Stimulated activated naive CD8-positive, alpha-beta T cell treated with anti-CD3 and anti-CD28 coated beads, Interleukin-15, amount 100 ng/mL, for 72 hours (primary cell): Measurements from ENCODE around the gene EXT2.

Experiments used
- ATAC-seq: fragments of 150-1000 bp; cut with Tn5 transposase; 2 replicates; pipeline ENCODE4 v1.10.0; 2021; ENCODE audit warnings: mild to moderate bottlenecking, moderate library complexity
- DNase-seq, 2 donors: peaks; one replicate each; pipeline ENCODE4 v3.0.0; 2021 to 2022
- H3K27ac Mint-ChIP-seq, 2 donors: one replicate each; pipeline ENCODE4 v1.8.0; 2022; ENCODE audit warnings: mild to moderate bottlenecking in 2 of 2, mixed read lengths in 2 of 2, moderate library complexity in 2 of 2
- H3K27me3 Mint-ChIP-seq: one replicate; pipeline ENCODE4 v1.8.0; 2022; ENCODE audit warnings: mixed read lengths
- H3K4me1 Mint-ChIP-seq: one replicate; pipeline ENCODE4 v1.8.0; 2022; ENCODE audit warnings: mild to moderate bottlenecking, mixed read lengths
- H3K4me3 Mint-ChIP-seq, 2 donors: one replicate each; pipeline ENCODE4 v1.8.0; 2022; ENCODE audit warnings: mild to moderate bottlenecking in 2 of 2, mixed read lengths in 2 of 2, moderate library complexity in 1 of 2
- H3K9me3 Mint-ChIP-seq, 2 donors: one replicate each; pipeline ENCODE4 v1.8.0; 2022; ENCODE audit warnings: mixed read lengths in 2 of 2

The EXT2 gene

DNA sequence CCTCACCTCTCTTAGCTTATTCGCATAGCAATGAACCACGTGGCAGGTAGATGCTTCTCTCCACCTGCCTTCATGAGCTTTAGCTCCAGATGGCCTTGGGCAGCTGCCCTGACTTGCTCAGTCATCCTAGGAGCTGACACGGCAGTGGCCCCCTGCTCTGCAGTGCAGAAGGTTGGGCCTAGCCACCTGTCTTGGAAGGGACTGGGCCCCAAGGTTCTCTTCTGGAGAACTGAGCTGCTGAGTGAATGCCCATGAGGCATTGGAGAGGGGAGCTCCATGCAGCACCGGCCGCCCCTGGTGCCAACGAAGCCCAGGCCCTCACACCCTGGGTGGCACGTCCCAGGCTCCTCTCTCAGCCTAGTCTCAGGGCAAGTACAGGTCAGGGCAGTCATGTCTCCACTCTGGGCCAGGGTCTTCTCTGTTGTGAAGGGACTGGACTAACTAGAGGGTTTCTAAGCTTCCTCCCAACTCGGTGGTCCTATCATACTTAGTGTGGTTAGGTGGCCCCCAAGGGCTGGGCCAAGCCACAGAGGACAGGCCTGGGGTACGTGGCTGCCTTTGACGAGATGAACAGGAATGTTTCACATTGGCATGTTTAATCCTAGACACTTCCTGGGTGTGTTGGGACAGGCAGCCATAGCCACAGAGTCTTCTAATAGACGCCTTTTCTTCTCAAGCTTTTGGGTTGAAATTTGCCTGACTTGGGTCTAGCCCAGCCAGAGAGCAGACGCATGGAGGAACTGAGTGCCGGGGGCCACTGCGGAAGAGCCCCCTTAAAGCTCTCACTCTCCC is 166.5 kb downstream of the EXT2 start:
- peaks cover 7% of the 10 kb centered on the region for H3K27me3 Mint-ChIP-seq

GRCh38 chr11:44263738-44264437 is 168.4 kb downstream of the EXT2 start:
- Mint-ChIP-seq H3K9me3 (no peaks in the 10 kb centered on the region), H3K4me3 (no peak overlapping the region), H3K27ac (no peak overlapping the region), H3K4me1 (peaks cover 4% of the 10 kb centered on the region), H3K27me3 (peaks cover 7% of the 10 kb centered on the region)
- no peak for ATAC-seq
- no peak for DNase-seq

More for the DNA sequence above, 166.5 kb downstream of the EXT2 start:
- Mint-ChIP-seq H3K27ac (no peak overlapping the region), H3K9me3 (no peaks in the 10 kb centered on the region), H3K4me1 (peaks cover 15% of the 10 kb centered on the region), H3K4me3 (no peak overlapping the region)
- ATAC-seq (no peak), DNase-seq (no peak)

DNA sequence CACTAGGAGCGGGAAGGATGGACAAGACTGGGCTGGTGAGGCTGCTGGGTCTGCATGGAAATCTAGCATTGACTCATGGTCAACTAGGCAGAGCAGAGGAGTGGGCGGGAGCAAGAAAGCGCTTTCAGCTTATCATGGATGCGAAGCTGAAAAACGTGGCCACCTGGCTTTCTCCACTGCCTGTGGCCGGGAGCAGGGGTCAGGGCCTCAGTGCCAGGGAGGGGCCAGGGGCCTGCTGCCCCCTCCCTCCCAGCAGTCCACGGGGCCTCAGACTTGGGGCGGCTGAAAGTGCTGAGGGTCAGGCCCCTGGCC is 168.9 kb downstream of the EXT2 start:
- H3K4me3 Mint-ChIP-seq, result no peak overlapping the region
- H3K4me1 Mint-ChIP-seq, result no peaks in the 10 kb centered on the region
- no peak for DNase-seq
- no peaks in the 10 kb centered on the region for H3K9me3 Mint-ChIP-seq
- peaks cover 7% of the 10 kb centered on the region for H3K27me3 Mint-ChIP-seq
- peak overlapping the region in 1 of 2 donors; percentile 54 for H3K27ac Mint-ChIP-seq
- ATAC-seq, result no peak

DNA sequence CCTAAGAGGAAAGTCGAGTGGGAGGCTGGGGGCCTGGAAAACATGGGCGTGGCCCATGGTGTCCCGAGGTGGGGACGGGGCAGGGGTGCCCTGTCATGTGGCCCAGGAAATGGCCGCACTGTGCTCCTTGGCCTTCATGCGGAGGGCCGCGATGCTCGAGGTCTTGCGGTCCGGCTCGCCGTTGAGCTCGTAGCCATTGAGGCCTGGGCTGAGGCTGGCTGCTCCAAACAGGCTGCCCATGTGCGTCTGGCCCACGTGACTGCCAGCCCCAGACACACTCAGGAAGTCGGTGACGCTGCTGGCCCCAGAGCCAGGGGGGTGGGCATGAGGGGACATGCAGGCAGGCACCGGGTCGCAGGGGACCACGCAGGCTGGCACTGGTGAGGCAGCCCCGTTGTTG is 169.3 kb downstream of the EXT2 start:
- Mint-ChIP-seq H3K9me3 (no peaks in the 10 kb centered on the region), H3K4me1 (no peaks in the 10 kb centered on the region), H3K4me3 (no peak overlapping the region), H3K27ac (peak overlapping the region in 1 of 2 donors; percentile 54), H3K27me3 (peaks cover 7% of the 10 kb centered on the region)
- DNase-seq (no peak), ATAC-seq (peak; percentile 13)

GRCh38 chr11:44266056-44266780 is 170.7 kb downstream of the EXT2 start:
- H3K4me3 Mint-ChIP-seq, result no peak overlapping the region
- DNase-seq (no peak), ATAC-seq (no peak)
- H3K27ac Mint-ChIP-seq, result peak overlapping the region; percentile 16 to 39
- H3K9me3 Mint-ChIP-seq, result no peaks in the 10 kb centered on the region
- no peaks in the 10 kb centered on the region for H3K4me1 Mint-ChIP-seq
- H3K27me3 Mint-ChIP-seq, result peaks cover 7% of the 10 kb centered on the region

DNA sequence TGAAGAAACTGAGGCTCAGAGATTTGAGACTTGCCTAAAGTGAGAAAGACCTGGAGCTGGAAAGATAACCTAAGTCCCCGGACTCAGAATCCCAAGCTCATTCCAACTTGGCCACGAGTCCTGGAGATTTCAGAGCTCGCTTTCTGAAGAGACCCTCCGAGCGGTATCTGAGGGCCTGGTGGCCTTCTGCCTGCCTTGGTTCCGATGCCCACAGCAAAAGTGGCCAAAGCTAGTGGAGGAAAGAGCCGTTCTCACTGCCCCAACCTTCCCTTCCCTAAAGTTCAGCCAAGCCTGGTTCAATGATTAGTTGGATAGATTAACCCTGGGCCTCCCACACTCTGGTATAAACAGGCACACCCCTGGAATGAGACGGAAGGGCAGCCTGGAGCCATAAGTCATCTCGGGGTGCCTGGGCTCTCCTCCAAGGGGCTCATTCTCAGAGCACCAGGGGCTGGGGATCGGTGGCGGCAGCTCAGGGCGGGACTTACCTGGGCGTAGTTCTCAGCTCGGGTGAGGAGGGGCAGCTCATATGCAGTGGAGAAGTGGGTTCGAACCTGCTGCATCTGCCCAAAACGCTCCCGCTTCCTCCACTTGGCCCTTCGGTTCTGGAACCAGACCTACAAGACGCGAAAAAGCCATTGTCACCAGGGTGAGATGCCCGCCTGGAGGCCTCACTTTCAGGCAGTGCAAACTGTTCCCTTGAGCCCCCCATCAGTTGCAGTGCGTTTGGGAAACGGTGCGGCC is 171.7 kb downstream of the EXT2 start:
- Mint-ChIP-seq H3K4me3 (no peak overlapping the region), H3K27ac (no peak overlapping the region), H3K4me1 (no peaks in the 10 kb centered on the region), H3K9me3 (no peaks in the 10 kb centered on the region), H3K27me3 (peaks cover 7% of the 10 kb centered on the region)
- DNase-seq (no peak), ATAC-seq (no peak)

- ATAC-seq (no peak), DNase-seq (no peak)
- H3K9me3 Mint-ChIP-seq, result no peaks in the 10 kb centered on the region
- H3K27ac Mint-ChIP-seq, result no peak overlapping the region
- no peaks in the 10 kb centered on the region for H3K4me1 Mint-ChIP-seq
- no peak overlapping the region for H3K4me3 Mint-ChIP-seq
- H3K27me3 Mint-ChIP-seq, result peaks cover 7% of the 10 kb centered on the region
Measured at GRCh38 chr11:44267750-44268613, 172.5 kb downstream of the EXT2 start.

GRCh38 chr11:44268614-44269080 is 173.2 kb downstream of the EXT2 start:
- no peak for DNase-seq
- no peak overlapping the region for H3K4me3 Mint-ChIP-seq
- H3K27ac Mint-ChIP-seq, result no peak overlapping the region
- H3K4me1 Mint-ChIP-seq, result no peaks in the 10 kb centered on the region
- ATAC-seq, result no peak
- peaks cover 7% of the 10 kb centered on the region for H3K27me3 Mint-ChIP-seq
- H3K9me3 Mint-ChIP-seq, result no peaks in the 10 kb centered on the region

GRCh38 chr11:44269369-44270351 is 174.2 kb downstream of the EXT2 start:
- no peaks in the 10 kb centered on the region for H3K4me1 Mint-ChIP-seq
- H3K27ac Mint-ChIP-seq, result peak overlapping the region in 1 of 2 donors; percentile 64
- peaks cover 7% of the 10 kb centered on the region for H3K27me3 Mint-ChIP-seq
- H3K4me3 Mint-ChIP-seq, result no peak overlapping the region
- ATAC-seq (no peak), DNase-seq (no peak)
- H3K9me3 Mint-ChIP-seq, result no peaks in the 10 kb centered on the region

- Mint-ChIP-seq H3K9me3 (no peaks in the 10 kb centered on the region), H3K27me3 (peaks cover 7% of the 10 kb centered on the region), H3K4me3 (no peak overlapping the region), H3K27ac (peak overlapping the region in 1 of 2 donors; percentile 64), H3K4me1 (no peaks in the 10 kb centered on the region)
- DNase-seq (no peak), ATAC-seq (no peak)
Measured at GRCh38 chr11:44270403-44271273, 175.2 kb downstream of the EXT2 start.

DNA sequence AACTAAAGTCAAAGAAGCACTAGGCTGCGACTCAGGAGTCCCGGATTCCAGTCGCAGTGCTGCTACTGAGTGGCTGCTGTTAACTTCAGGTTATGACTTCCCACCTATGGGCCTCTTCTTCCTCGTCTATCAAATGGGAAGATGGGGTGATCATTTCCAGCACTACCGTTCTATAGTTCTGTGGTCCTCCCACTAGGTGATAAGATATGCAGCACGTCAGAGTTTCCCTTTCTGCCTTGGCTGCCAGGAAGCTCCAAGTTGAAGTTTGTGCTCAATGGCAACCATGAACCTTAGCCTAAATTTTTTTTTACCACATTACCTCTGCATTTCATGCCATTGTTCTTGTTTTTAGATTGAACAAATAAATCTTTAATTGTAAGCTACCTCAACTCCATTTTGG is 175.8 kb downstream of the EXT2 start:
- ATAC-seq (no peak), DNase-seq (no peak)
- no peaks in the 10 kb centered on the region for H3K9me3 Mint-ChIP-seq
- H3K4me3 Mint-ChIP-seq, result no peak overlapping the region
- H3K27ac Mint-ChIP-seq, result no peak overlapping the region
- H3K27me3 Mint-ChIP-seq, result peaks cover 3% of the 10 kb centered on the region
- H3K4me1 Mint-ChIP-seq, result no peaks in the 10 kb centered on the region

- H3K9me3 Mint-ChIP-seq, result no peaks in the 10 kb centered on the region
- H3K27ac Mint-ChIP-seq, result no peak overlapping the region
- no peak for ATAC-seq
- no peak overlapping the region for H3K4me3 Mint-ChIP-seq
- no peak for DNase-seq
- H3K4me1 Mint-ChIP-seq, result no peaks in the 10 kb centered on the region
- H3K27me3 Mint-ChIP-seq, result no peaks in the 10 kb centered on the region
Measured at GRCh38 chr11:44274404-44274803, 178.9 kb downstream of the EXT2 start.

- no peaks in the 10 kb centered on the region for H3K9me3 Mint-ChIP-seq
- DNase-seq (no peak), ATAC-seq (no peak)
- H3K4me3 Mint-ChIP-seq, result no peak overlapping the region
- H3K4me1 Mint-ChIP-seq, result no peaks in the 10 kb centered on the region
- peaks cover 8% of the 10 kb centered on the region for H3K27me3 Mint-ChIP-seq
- H3K27ac Mint-ChIP-seq, result no peak overlapping the region
Measured at GRCh38 chr11:44275241-44275640, 179.8 kb downstream of the EXT2 start.
